Stimulated activated CD4-positive, alpha-beta T cell treated with anti-CD3 and anti-CD28 coated beads, Interleukin-15, amount 100 ng/mL, for 1 hour (primary cell): Measurements from ENCODE around the gene HYAL3.
A peak's percentile ranks its signal among the peaks of the same experiment; 100 is the strongest.
"Not testable (repeated sequence)": the region's sequence is repeated elsewhere in the genome, so short reads cannot be mapped to it uniquely, and the experiment has no call there.

Experiments used
- DNase-seq, 2 donors: peaks; one replicate each; pipeline ENCODE4 v3.0.0-alpha.2; 2020; ENCODE audit warnings: low read depth in 1 of 2, low spot score in 1 of 2

HYAL3 gene

GRCh38 chr3:50271314-50271936 is 27.8 kb downstream of the HYAL3 start:
- DNase-seq, result no peak

- DNase-seq, result no peak
Measured at GRCh38 chr3:50270422-50271224, 28.6 kb downstream of the HYAL3 start.

DNA sequence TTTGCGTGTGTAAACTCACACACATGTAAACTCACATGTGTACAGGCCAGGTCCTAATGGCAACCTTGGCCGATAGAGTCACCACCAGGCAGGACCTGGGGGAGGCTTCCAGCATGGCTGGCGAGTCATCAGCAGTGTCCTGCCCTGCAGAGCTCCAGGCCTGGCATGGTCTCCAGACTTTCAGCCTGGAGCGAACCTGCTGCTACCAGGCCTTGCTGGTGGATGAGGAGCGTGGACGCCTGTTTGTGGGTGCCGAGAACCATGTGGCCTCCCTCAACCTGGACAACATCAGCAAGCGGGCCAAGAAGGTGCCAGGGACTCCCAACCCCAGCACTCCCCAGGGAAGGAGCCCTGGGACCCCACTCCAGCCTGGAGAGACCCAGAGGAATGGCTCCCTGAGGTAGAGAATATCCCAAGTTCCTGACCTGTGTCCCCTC is 29.2 kb downstream of the HYAL3 start:
- no peak for DNase-seq

DNA sequence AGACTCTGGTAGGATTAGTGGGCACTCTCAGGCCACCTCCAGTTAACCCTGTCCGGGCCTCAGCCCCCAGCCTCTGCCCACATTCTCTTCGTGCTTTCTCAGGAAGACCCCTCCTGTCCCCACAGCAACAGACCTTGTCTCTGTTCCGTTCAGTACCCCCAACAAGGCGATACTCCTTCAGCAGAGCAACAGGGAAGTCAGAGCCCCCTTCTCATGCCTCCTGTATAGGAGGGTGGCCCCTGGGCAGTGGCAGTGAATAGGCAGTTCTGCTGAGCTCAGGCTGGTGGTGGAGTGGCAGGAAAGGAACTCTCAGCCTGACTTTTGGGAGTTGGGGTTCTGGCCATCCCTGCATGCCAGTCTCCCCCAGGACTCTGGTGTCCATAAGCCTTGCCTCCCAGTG is 29.7 kb downstream of the HYAL3 start:
- no peak for DNase-seq

- no peak for DNase-seq
Measured at GRCh38 chr3:50268703-50269451, 30.3 kb downstream of the HYAL3 start, which contains the start of gene SEMA3B. TSS of gene SEMA3B (plus strand) at chr3:50269147. CDS start at chr3:50269241, 94 bp downstream.

GRCh38 chr3:50268276-50268675 is 30.9 kb downstream of the HYAL3 start:
- no peak for DNase-seq

DNA sequence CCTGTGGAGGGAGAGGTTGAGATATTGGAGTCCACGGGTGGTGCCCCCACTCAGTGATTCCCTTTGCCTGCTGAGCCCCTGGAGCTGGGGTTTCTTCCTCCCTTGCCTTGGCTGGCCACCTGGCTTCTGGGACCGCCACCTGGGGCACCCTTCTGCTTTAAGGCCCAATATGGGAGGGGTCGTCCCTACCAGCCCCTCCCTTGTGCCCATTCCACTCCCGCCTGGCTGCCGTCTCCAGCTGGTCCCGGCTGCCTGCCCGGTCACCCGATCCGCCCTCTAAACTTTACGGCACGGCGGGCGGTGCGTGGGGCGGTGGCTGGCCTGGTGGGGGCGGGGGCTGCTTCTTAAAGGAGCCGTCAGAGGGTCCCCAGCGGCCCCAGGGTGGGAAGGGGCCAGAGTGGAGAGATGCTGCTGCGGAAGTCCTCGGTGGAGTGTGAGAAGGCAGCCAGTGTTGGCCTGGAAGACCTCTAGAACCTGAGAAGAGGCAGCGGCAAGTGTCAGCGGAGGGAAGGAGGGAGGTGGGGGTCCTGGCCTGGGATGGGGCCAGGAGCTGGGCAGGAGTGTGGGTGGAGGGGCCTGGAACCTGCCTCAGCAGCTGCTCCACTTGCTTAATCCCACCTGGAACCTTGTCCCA is 31.8 kb downstream of the HYAL3 start:
- DNase-seq, result no peak

DNA sequence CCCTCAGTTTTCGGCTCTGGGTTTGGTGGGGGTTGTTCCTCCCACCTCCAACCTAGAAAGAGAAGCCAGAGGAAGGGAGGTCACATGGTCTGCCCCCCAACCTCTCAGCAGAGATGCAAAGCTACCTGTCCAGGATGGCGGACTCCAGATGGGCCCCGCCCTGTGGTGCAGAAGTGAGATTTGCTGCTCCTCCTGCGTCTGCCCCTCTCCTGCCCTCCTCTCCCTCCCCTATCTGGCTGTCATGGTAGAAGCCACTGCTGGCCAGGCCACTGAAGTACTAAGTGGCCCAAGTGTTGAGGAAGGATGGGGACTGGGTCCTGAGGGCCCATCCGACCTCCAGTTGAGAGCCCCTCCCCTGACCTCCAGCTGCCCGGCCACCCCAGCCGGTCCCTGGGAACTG is 32.4 kb downstream of the HYAL3 start:
- DNase-seq, result no peak

- DNase-seq, result no peak
Measured at GRCh38 chr3:50266017-50266416, 33.2 kb downstream of the HYAL3 start.

DNA sequence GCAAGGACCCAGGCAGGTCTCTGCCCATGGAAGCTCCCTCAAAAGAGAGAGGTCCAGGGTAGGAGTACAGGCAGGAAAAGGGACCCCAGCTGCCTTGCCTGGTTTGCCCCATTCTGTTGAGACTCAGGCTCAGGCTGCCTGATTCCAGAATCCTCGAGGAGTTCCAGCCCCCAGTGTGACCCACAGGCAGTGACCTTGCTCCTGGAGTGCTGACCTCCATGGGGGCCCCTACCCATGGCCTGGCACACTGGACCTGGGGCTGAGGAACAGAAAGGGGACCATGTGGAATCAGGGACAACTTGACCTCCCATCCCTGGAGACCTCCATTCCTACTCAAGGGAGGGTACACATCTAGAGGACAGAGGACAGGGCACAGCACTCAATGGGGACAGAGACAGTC is 33.6 kb downstream of the HYAL3 start:
- no peak for DNase-seq

GRCh38 chr3:50264964-50265485 is 34.2 kb downstream of the HYAL3 start:
- no peak for DNase-seq

DNA sequence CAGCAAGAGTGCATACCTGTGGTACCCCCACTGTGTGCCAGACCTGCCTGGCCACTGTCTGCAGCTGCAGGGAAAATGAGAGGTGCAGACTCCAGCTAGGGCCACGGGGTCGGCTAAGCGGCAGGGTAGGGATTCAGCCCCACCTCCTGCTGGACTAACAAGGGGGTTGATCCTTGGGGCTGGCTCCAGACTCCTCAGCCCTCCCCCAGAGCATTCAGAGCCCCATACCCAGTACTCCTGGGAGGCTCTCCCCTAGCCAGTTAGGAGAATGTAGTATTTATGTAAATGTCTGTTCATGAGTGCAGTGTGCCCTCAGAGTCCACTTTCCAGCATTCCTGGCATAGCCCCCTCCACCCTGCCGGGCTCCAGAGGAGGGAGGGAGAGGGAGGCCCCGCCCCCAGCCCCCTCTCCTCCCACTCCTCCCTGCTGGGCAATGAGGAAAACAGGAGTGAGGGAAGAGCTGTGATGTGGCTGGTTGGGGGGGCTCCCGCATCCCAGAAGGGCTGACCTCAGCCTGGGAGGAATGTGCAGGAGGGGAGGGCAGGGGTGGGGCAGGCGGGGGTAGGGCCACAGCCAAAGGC is 34.7 kb downstream of the HYAL3 start:
- no peak for DNase-seq

GRCh38 chr3:50263478-50264382 is 35.5 kb downstream of the HYAL3 start:
- no peak for DNase-seq

DNA sequence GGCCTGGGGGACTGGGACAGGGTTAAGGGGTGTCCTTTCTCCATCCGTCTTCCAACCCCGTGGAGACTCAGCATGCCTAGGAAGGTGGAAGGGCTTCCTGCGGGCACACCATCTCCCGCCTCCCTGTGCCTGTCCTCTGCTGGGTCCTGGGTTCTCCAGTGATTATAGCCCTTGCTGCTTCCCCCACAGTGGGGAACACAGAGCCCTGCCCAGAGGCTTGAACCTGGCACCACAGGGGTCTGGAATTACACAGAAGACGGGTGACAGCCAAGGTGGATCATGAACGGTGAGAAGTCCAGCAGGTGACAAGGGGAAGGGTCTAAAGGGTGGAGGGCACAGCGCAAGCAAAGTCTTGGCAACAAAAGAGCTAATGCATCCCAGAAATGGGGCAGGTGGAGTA is 36.4 kb downstream of the HYAL3 start:
- DNase-seq, result no peak

DNA sequence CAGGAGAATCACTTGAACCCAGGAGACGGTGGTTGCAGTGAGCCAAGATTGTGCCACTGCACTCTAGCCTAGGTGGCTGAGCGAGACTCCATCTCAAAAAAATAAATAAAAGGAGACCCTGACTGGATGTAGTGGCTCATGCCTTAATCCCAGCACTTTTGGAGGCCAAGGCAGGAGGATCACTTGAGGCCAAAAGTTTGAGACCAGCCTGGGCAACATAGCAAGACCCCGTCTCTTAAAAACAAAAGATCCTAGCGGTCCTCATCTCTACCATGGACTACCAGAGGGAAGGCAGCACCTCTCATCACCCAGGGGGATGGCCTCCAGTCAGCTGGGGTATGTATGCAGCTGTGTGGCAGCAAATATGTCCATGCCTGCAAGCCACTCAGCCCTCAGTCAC is 37.0 kb downstream of the HYAL3 start:
- DNase-seq, result not testable (repeated sequence)

- DNase-seq, result no peak
Measured at GRCh38 chr3:50261505-50261904, 37.7 kb downstream of the HYAL3 start.

DNA sequence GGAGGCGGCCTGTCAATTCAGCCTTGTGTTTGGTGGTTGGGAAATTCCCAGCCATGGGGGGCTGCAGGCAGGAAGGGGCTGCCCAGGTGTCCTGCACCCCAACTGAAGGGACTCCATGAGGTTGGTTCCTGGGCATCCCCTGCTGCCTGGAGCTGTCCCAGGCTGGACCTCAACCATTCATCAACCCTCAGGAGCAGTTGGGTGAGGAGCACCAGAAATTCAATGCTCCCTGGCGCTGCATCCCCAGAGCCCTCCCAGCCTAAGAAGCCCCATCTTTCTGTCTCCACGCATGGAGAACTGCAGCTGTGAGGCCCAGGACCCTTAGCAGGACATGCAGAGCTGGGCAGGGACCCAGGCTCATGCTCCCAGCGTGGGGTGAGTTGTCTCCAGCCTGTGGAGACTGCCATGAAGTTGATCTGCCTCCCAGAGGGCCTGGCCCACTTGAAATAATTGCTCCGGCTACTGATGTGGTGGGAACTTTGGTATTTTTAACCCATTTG is 38.2 kb downstream of the HYAL3 start:
- no peak for DNase-seq

DNA sequence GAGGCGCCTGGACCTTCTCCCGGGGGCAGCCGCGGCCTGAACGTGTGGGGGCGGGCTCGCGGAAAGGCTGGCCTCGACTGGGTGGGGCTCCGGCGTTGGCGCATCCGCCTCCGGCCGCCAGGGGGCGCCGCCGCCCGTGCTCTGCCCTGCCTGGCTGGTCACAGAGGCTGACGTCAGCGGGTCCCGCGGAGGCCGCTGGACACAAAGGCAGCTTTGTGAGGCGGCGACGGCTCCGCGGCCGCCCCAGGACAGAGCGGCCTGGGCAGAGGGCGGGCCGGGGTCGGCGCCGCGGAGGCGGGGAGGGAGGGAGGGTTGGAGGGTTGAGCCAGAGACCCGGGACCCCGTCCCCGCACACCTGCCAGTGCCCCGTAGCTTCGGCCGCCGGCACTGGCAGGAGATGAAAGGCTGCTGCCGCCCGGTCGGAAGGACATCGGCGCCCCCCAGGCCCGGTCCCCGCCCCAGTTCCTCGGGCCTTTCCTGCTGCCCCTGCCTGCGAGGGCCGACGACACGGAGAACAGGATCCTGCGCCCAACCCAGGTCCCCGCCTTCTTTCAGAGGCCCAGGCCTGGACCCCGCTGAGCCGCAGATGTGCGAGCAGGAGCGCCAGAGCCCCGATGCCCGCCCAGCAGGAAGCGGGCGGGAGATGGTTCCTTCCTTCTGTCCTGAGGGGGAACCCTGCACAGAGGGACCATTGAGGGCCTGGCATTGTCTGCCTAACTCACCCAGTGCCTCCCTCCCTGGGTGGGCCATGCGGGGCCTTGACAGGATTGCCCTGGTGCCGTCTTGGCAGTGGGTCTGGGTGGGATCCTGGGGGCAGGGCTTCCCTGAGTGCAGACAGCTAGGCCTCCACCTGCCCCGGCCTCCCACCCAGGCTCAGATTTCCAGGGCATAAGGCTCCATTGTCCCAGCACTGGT is 38.9 kb downstream of the HYAL3 start:
- peak; percentile 61 to 80 for DNase-seq
